GM12872 (cell line): ENCODE results near the gene MRM3.

ENCODE experiments used
- CTCF ChIP-seq: IDR thresholded peaks from 3 replicates; pipeline ENCODE4 v1.5.1; 2011; ENCODE audit warnings: low read depth, mild to moderate bottlenecking, low read length, moderate library complexity; ENCODE audit not compliant: insufficient read depth

Gene MRM3

GRCh38 chr17:835263-835662, 53.1 kb downstream of the MRM3 start:
- no peak for TF ChIP-seq CTCF

GRCh38 chr17:836151-836550, 54.0 kb downstream of the MRM3 start:
- TF ChIP-seq CTCF = no peak

GRCh38 chr17:838486-838885, 56.3 kb downstream of the MRM3 start:
- no peak for TF ChIP-seq CTCF

GRCh38 chr17:841313-841712, 59.2 kb downstream of the MRM3 start:
- TF ChIP-seq CTCF = no peak
